H1 (cell line): ENCODE data around the gene BTBD9. TPM values are rescaled to one million over a fixed set of nuclear protein-coding genes. Genes with fewer than 3 reads are reported as not detected.

Experiments
- CTCF ChIA-PET: fragments of 300-600 bp; sonication (Branson Sonifier 250); formaldehyde crosslinking; loops from one replicate; lab custom pipeline; 2021; ENCODE audit not compliant: partially characterized antibody; lab: Charles Lee
- POLR2A ChIA-PET: fragments of 300-600 bp; sonication (Branson Sonifier 250); formaldehyde crosslinking; loops from one replicate; lab custom pipeline; 2021; ENCODE audit warnings: inconsistent platforms; ENCODE audit not compliant: partially characterized antibody; lab: Charles Lee
- DNase-seq, 2 experiments: peaks; one replicate each; pipeline versions ENCODE4 v3.0.0 to v3.0.0-alpha.2; 2010 to 2022; ENCODE audit warnings: low spot score in 2 of 2, low read depth in 1 of 2, mixed read lengths in 1 of 2
- FAIRE-seq: peaks from 2 replicates; lab custom pipeline; 2011; peaks lifted over from hg19 to GRCh38; lab: Jason Lieb, UNC
- H2AFZ ChIP-seq: 2 replicates; pipeline ENCODE4 v1.8.1; 2012; ENCODE audit warnings: low read length, inconsistent platforms
- H2AK5ac ChIP-seq: 2 replicates; pipeline ENCODE4 v1.6.1; 2013; ENCODE audit warnings: low read depth, low read length
- H2BK120ac ChIP-seq: replicated peaks from 2 replicates; pipeline ENCODE3; 2013; ENCODE audit warnings: low read depth, low read length, inconsistent platforms
- H2BK12ac ChIP-seq: 2 replicates; pipeline ENCODE4 v1.6.1; 2013; ENCODE audit warnings: low read depth, low read length
- H2BK15ac ChIP-seq: 2 replicates; pipeline ENCODE4 v1.6.1; 2013; ENCODE audit warnings: low read length
- H2BK20ac ChIP-seq: 2 replicates; pipeline ENCODE4 v1.6.1; 2013; ENCODE audit warnings: low read length
- H2BK5ac ChIP-seq: 2 replicates; pipeline ENCODE4 v1.6.1; 2013; ENCODE audit warnings: low read depth, low read length
- H3K14ac ChIP-seq: 2 replicates; pipeline ENCODE4 v1.6.1; 2013; ENCODE audit warnings: inconsistent platforms; ENCODE audit not compliant: insufficient read length
- H3K18ac ChIP-seq: 2 replicates; pipeline ENCODE4 v1.6.1; 2013; ENCODE audit warnings: low read length; ENCODE audit errors: extremely low read depth
- H3K23ac ChIP-seq: 2 replicates; pipeline ENCODE4 v1.6.1; 2013; ENCODE audit warnings: inconsistent platforms; ENCODE audit not compliant: insufficient read length
- H3K23me2 ChIP-seq: 2 replicates; pipeline ENCODE4 v1.6.1; 2013; ENCODE audit warnings: low read depth, low read length
- H3K27ac ChIP-seq: 2 replicates; pipeline ENCODE4 v1.6.1; 2011; ENCODE audit warnings: low read depth, low read length, inconsistent platforms
- H3K27me3 ChIP-seq, 4 experiments: replicated peaks in 1 of 4; 1 replicate in 1 of 4; 2 replicates in 3 of 4; pipeline versions ENCODE4 v1.6.1 to v1.8.1; 2011 to 2013; ENCODE audit warnings: low read length in 3 of 4, mild to moderate bottlenecking in 3 of 4, inconsistent platforms in 2 of 4, mixed read lengths in 2 of 4, moderate library complexity in 1 of 4; ENCODE audit not compliant: control insufficient read depth in 3 of 4, insufficient read depth in 3 of 4; ENCODE audit errors: extremely low read depth in 1 of 4
- H3K36me3 ChIP-seq, 4 experiments: 2 replicates each; pipeline versions ENCODE4 v1.6.1 to v1.8.1; 2011 to 2013; ENCODE audit warnings: mild to moderate bottlenecking in 4 of 4, low read length in 3 of 4, moderate library complexity in 2 of 4, control low read depth in 1 of 4, inconsistent platforms in 1 of 4; ENCODE audit not compliant: insufficient read depth in 4 of 4, control insufficient read depth in 2 of 4
- H3K4ac ChIP-seq: replicated peaks from 2 replicates; pipeline ENCODE3; 2013; ENCODE audit warnings: low read length, low read depth, mixed read lengths, inconsistent platforms; ENCODE audit not compliant: insufficient read length
- H3K4me1 ChIP-seq, 4 experiments: replicated peaks in 1 of 4; 1 replicate in 1 of 4; 2 replicates in 3 of 4; pipeline versions ENCODE4 v1.6.1 to v1.8.1; 2011 to 2013; ENCODE audit warnings: low read length in 3 of 4, inconsistent platforms in 2 of 4, mixed read lengths in 1 of 4; ENCODE audit not compliant: insufficient read depth in 4 of 4, control insufficient read depth in 3 of 4
- H3K4me2 ChIP-seq, 2 experiments: 2 replicates each; pipeline versions ENCODE4 v1.6.1 to v1.8.1; 2011 to 2013; ENCODE audit warnings: low read depth in 2 of 2, low read length in 2 of 2, control low read depth in 1 of 2, inconsistent platforms in 1 of 2, mild to moderate bottlenecking in 1 of 2; ENCODE audit not compliant: insufficient read depth in 1 of 2
- H3K4me3 ChIP-seq, 4 experiments: fragments of 200-600, 300-600 bp in 1 of 4; sonication (generic), shearing (Covaris generic), sonication (Bioruptor Twin) in 1 of 4; 2 replicates each; pipeline versions ENCODE4 v1.5.1 to v1.8.1; 2011 to 2016; ENCODE audit warnings: low read length in 4 of 4, low read depth in 3 of 4, control low read depth in 2 of 4, inconsistent platforms in 2 of 4, mild to moderate bottlenecking in 2 of 4, mixed read lengths in 1 of 4, moderate library complexity in 1 of 4; ENCODE audit not compliant: insufficient read depth in 2 of 4; ENCODE audit errors: extremely low read depth in 1 of 4
- H3K56ac ChIP-seq: replicated peaks from 2 replicates; pipeline ENCODE3; 2013; ENCODE audit warnings: low read depth, mild to moderate bottlenecking, mixed read lengths, low read length, inconsistent platforms; ENCODE audit not compliant: insufficient read length
- H3K79me1 ChIP-seq: 2 replicates; pipeline ENCODE4 v1.6.1; 2013; ENCODE audit warnings: low read depth, low read length, control low read depth
- H3K79me2 ChIP-seq, 2 experiments: 2 replicates each; pipeline versions ENCODE4 v1.6.1 to v1.8.1; 2012 to 2013; ENCODE audit warnings: low read length in 2 of 2, mild to moderate bottlenecking in 2 of 2, inconsistent platforms in 1 of 2; ENCODE audit not compliant: insufficient read depth in 2 of 2, control insufficient read depth in 1 of 2
- H3K9ac ChIP-seq, 4 experiments: replicated peaks in 1 of 4; 1 replicate in 1 of 4; 2 replicates in 3 of 4; pipeline versions ENCODE4 v1.6.1 to v1.8.1; 2011 to 2013; ENCODE audit warnings: low read depth in 3 of 4, low read length in 3 of 4, control low read depth in 2 of 4, mild to moderate bottlenecking in 2 of 4, moderate library complexity in 2 of 4, inconsistent platforms in 1 of 4; ENCODE audit errors: extremely low read depth in 1 of 4
- H3K9me3 ChIP-seq, 2 experiments: 2 replicates each; pipeline versions ENCODE4 v1.6.1 to v1.8.1; 2012 to 2013; ENCODE audit warnings: mild to moderate bottlenecking in 2 of 2, moderate library complexity in 2 of 2, control low read depth in 1 of 2, inconsistent platforms in 1 of 2, low read depth in 1 of 2, low read length in 1 of 2, mixed read lengths in 1 of 2; ENCODE audit not compliant: insufficient read depth in 2 of 2
- H4K20me1 ChIP-seq, 2 experiments: replicated peaks in 1 of 2; 2 replicates each; pipeline versions ENCODE3 to v1.8.1; 2011 to 2013; ENCODE audit warnings: inconsistent platforms in 2 of 2, low read length in 2 of 2, mild to moderate bottlenecking in 1 of 2; ENCODE audit not compliant: insufficient read depth in 2 of 2, control insufficient read depth in 1 of 2
- H4K5ac ChIP-seq: 2 replicates; pipeline ENCODE4 v1.6.1; 2013; ENCODE audit warnings: low read length, low read depth, mixed read lengths, inconsistent platforms; ENCODE audit not compliant: insufficient read length
- H4K8ac ChIP-seq: 2 replicates; pipeline ENCODE4 v1.8.0; 2013; ENCODE audit warnings: mild to moderate bottlenecking, moderate library complexity, low read length, inconsistent platforms; ENCODE audit not compliant: insufficient read depth; ENCODE audit errors: extremely low read depth
- H4K91ac ChIP-seq: replicated peaks from 2 replicates; pipeline ENCODE3; 2013; ENCODE audit warnings: low read length, mixed read lengths, inconsistent platforms; ENCODE audit not compliant: insufficient read length
- ATF3 ChIP-seq: IDR thresholded peaks from 2 replicates; pipeline ENCODE4 v1.6.1; 2011; ENCODE audit warnings: low read depth, mild to moderate bottlenecking, low read length; ENCODE audit not compliant: insufficient read depth
- BACH1 ChIP-seq: IDR thresholded peaks from 2 replicates; pipeline ENCODE4 v1.6.1; 2012; ENCODE audit warnings: low read length, improper control_type of control experiment
- BRCA1 ChIP-seq: IDR thresholded peaks from 2 replicates; pipeline ENCODE4 v1.6.1; 2012; ENCODE audit warnings: low read depth, low read length, improper control_type of control experiment
- CBX8 ChIP-seq: fragments of 300-800, 300-1000 bp; sonication (generic); IDR thresholded peaks from 2 replicates; pipeline ENCODE4 v1.7.1; 2016; ENCODE audit warnings: low read depth, low read length, borderline replicate concordance
- CHD1 ChIP-seq: IDR thresholded peaks from 2 replicates; pipeline ENCODE4 v1.6.1; 2012; ENCODE audit warnings: low read depth, low read length, improper control_type of control experiment
- E2F6 ChIP-seq: IDR thresholded peaks from 2 replicates; pipeline ENCODE4 v1.6.1; 2012; ENCODE audit warnings: inconsistent platforms
- MAX ChIP-seq: IDR thresholded peaks from 2 replicates; pipeline ENCODE4 v1.6.1; 2012; ENCODE audit warnings: inconsistent platforms
- NANOG ChIP-seq: IDR thresholded peaks from 2 replicates; pipeline ENCODE4 v1.6.1; 2011; ENCODE audit warnings: low read length, low read depth, mild to moderate bottlenecking, inconsistent platforms; ENCODE audit not compliant: insufficient read depth, poor library complexity, severe bottlenecking
- PHF8 ChIP-seq: fragments of 200-600 bp; sonication (generic); conservative IDR thresholded peaks from 2 replicates; pipeline ENCODE4 v1.7.1; 2012; ENCODE audit warnings: low read depth, mild to moderate bottlenecking, inconsistent platforms, low read length, moderate library complexity
- POLR2AphosphoS5 ChIP-seq: IDR thresholded peaks from 2 replicates; pipeline ENCODE4 v1.6.1; 2011; ENCODE audit warnings: low read depth, low read length
- SIX5 ChIP-seq: IDR thresholded peaks from 2 replicates; pipeline ENCODE4 v1.6.1; 2011; ENCODE audit warnings: mild to moderate bottlenecking, low read depth, low read length
- SP2 ChIP-seq: IDR thresholded peaks from 2 replicates; pipeline ENCODE4 v1.6.1; 2012; ENCODE audit warnings: mild to moderate bottlenecking, low read length, inconsistent platforms
- ZNF274 ChIP-seq: IDR thresholded peaks from 2 replicates; pipeline ENCODE4 v1.7.0; 2012; ENCODE audit warnings: low read length, borderline replicate concordance; ENCODE audit errors: extremely low read depth
- WGBS, 2 experiments: shearing (Covaris generic) in 1 of 2; methylation state at CpG; one replicate each; pipeline versions ENCODE4 v1.1.6 to v1.1.7; 2013 to 2015; ENCODE audit warnings: low lambda C conversion rate in 2 of 2, mixed read lengths in 2 of 2, inconsistent platforms in 1 of 2, low coverage in 1 of 2, missing lambda C conversion rate in 1 of 2; ENCODE audit not compliant: insufficient replicate concordance in 2 of 2, insufficient coverage in 1 of 2, insufficient read length in 1 of 2; ENCODE audit errors: extremely low coverage in 1 of 2, missing lambda C conversion rate in 1 of 2; 5-methylcytosine and 5-hydroxymethylcytosine counted together
- polyA plus RNA-seq, 7 experiments: library from polyadenylated mRNA; depleted of rRNA in 3 of 7; stranded (reverse) in 5 of 7; unstranded in 2 of 7; fragments of >200 nt in 5 of 7; fragments of 200-250 nt in 2 of 7; gene quantifications; 1 replicate in 5 of 7; 2 replicates in 1 of 7; 4 replicates in 1 of 7; pipeline versions ENCODE4 v1.2.1 to v1.2.3, GENCODE V29; 2011 to 2013; ENCODE audit warnings: missing spikeins in 2 of 7, mixed read lengths in 2 of 7
- total RNA-seq: library from RNA; stranded (reverse); fragmentation: NEBNext Ultra II Directional; extraction: Animal tissue kit (Norgen Biotek cat#: 25700); gene quantifications from 2 replicates; pipeline ENCODE4 v1.2.1, GENCODE V29; 2021

Gene BTBD9
- total and polyA plus RNA-seq, 2 of the 8 experiments (the other 6 are each of a cell fraction or from before 2014, with no cell fraction given) = 0.92 to 4.1 TPM

- Histone ChIP-seq H4K91ac (no peak overlapping the region), H2BK120ac (no peak overlapping the region), H3K36me3 (no peaks in the 10 kb centered on the region), H2BK20ac (no peak overlapping the region), H4K5ac (no peak overlapping the region), H2BK12ac (no peak overlapping the region), H3K27ac (no peak overlapping the region), H3K14ac (no peak overlapping the region), H3K4me1 (no peaks in the 10 kb centered on the region), H4K20me1 (no peaks in the 10 kb centered on the region), H3K23ac (no peak overlapping the region), H3K79me2 (no peaks in the 10 kb centered on the region), H3K23me2 (no peaks in the 10 kb centered on the region), H2BK15ac (no peak overlapping the region), H3K4ac (no peak overlapping the region), H3K4me3 (no peak overlapping the region), H3K9me3 (no peaks in the 10 kb centered on the region), H3K56ac (no peak overlapping the region), H4K8ac (no peak overlapping the region), H3K27me3 (no peaks in the 10 kb centered on the region), H3K79me1 (no peaks in the 10 kb centered on the region), H3K4me2 (no peak overlapping the region), H2AFZ (no peak overlapping the region), H2BK5ac (no peak overlapping the region), H3K9ac (no peak overlapping the region), H3K18ac (no peak overlapping the region), H2AK5ac (no peak overlapping the region)
- 85% methylated on average over 3 of the region's 3 CpGs; no CpG with 5 or more reads in 1 of the 2 experiments for WGBS, 2 experiments
- CTCF ChIA-PET = no interaction called here
- no peak for FAIRE-seq
- POLR2A ChIA-PET = no interaction called here
- TF ChIP-seq PHF8 = no peak
- no peak for TF ChIP-seq E2F6
- no peak for TF ChIP-seq MAX
- no peak for TF ChIP-seq ZNF274
- TF ChIP-seq ATF3 = no peak
- TF ChIP-seq SIX5 = no peak
- no peak for TF ChIP-seq CHD1
- TF ChIP-seq BACH1 = no peak
- TF ChIP-seq BRCA1 = no peak
- no peak for TF ChIP-seq SP2
- no peak for TF ChIP-seq CBX8
- no peak for TF ChIP-seq POLR2AphosphoS5
- TF ChIP-seq NANOG = no peak
- DNase-seq = no peak
Measured at GRCh38 chr6:38366234-38366633, 273.5 kb downstream of the BTBD9 start.
